CD4-positive, alpha-beta T cell treated with Interleukin-6 at 100 ng/mL for 8 hours (primary cell): ENCODE measurements around the gene HECTD1.
A peak's percentile ranks its signal among the peaks of the same experiment; 100 is the strongest.
"Not testable (repeated sequence)": the region's sequence is repeated elsewhere in the genome, so short reads cannot be mapped to it uniquely, and the experiment has no call there.

Experiments used
- DNase-seq: peaks from one replicate; pipeline ENCODE4 v3.0.0-alpha.2; 2020; ENCODE audit warnings: mixed read lengths, low spot score

HECTD1 gene

DNA sequence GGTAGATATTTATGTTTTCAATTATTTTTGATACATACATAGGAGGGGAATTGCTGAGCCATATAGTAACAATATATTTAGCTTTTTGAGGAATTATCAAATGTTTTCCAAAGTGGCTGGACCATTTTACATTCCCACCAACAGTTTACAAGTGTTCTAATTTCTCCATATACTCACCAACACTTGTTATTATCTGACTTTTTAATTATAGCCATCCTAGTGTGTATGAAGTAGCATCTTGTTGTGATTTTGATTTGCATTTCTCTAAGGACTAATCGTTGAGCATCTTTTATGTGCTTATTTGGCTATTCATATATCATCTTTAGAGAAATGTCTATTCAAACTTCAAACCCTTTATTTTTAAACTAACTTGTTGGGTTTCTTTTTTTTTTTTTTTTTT, 17.2 kb upstream of the HECTD1 start:
- DNase-seq = no peak

DNA sequence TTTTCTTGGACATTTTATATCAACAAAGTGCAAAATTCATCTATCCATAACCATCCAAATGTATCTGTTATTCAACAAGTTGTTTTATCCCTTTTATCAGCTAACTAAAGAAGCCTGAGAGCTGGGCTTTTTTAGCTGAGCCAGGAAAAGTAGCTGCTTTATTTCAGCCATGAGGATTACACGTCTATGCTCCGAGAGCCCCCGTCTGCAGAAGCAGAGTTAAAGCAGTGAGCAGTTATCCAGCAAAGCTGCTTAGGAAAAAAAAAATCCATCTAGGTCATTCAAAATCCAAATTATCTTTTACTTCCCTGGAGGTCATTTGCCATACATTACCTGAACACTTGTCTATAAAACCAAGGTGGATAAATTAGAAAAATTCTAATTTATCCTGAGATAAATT, 15.7 kb upstream of the HECTD1 start:
- DNase-seq = no peak

GRCh38 chr14:31222834-31223233, 15.2 kb upstream of the HECTD1 start:
- DNase-seq = no peak

- no peak for DNase-seq
These were observed 13.7 kb upstream of the HECTD1 start for GRCh38 chr14:31221266-31221665.

DNA sequence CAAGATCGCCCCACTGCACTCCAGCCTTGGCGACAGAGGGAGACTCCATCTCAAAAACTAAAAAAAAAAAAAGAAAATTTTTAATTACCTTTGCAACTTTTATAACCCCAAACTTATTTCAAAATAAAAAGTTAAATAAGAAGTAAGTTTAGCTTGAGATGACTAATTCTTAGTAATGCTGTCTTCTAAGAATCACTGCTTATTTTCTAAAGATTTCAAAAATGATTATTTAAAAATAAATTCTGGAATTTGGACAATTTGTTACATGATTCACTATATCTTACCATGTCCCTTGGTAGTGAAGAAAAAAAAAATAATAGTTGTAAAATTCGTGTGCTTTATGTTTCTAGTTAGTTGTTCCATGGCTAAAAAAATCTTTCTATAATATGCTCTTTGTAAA, 11.6 kb upstream of the HECTD1 start:
- no peak for DNase-seq

- no peak for DNase-seq
These were observed 8.8 kb upstream of the HECTD1 start for GRCh38 chr14:31216359-31216758.

DNA sequence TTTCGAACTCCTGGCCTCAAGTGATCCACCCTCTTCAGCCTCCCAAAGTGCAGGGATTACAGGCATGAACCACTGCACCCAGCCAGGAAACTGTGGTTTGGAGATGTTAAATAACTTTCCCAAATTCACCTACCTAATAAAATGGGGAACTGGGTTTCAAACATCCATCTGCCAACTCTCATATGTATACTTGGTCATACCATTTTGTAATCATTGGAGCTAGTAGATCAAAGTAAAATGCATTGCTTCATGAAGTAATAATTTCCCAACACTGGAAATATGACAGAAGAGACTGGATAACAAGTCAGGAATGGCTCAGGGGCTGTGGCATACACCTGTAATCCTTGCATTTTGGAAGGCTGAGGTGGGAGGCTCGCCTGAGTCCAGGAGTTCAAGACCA, 5.3 kb upstream of the HECTD1 start:
- no peak for DNase-seq

- DNase-seq = no peak
These were observed 2.0 kb upstream of the HECTD1 start for GRCh38 chr14:31209605-31210004.

GRCh38 chr14:31208546-31209424, 1.2 kb upstream of the HECTD1 start:
- no peak for DNase-seq

DNA sequence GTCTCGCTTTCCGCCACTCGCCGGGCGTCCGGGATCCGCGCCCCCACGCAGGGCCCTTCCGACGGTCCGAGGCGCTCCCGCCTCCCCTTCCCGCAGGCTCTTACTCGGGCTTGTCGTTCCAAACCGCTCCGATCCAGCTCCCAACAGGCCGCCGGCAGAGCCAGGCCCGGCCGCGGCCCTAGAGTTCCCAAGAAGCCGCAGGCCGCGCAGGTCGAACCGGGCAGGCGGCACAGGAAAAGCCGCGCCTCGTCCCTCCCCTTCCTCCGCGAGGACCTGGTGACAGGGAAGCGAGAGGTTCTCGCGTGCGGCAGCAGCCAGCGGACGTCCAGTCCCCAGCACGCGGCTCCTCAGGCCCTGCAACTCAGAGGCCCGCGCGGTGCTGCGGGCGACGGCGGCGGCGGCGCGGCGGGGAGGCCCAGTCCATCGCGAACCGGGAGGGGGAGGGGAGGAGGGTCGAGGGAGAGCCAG, 272 bp downstream of the HECTD1 start:
- DNase-seq = no peak

GRCh38 chr14:31206536-31207286, 882 bp downstream of the HECTD1 start:
- peak; percentile 30 for DNase-seq

DNA sequence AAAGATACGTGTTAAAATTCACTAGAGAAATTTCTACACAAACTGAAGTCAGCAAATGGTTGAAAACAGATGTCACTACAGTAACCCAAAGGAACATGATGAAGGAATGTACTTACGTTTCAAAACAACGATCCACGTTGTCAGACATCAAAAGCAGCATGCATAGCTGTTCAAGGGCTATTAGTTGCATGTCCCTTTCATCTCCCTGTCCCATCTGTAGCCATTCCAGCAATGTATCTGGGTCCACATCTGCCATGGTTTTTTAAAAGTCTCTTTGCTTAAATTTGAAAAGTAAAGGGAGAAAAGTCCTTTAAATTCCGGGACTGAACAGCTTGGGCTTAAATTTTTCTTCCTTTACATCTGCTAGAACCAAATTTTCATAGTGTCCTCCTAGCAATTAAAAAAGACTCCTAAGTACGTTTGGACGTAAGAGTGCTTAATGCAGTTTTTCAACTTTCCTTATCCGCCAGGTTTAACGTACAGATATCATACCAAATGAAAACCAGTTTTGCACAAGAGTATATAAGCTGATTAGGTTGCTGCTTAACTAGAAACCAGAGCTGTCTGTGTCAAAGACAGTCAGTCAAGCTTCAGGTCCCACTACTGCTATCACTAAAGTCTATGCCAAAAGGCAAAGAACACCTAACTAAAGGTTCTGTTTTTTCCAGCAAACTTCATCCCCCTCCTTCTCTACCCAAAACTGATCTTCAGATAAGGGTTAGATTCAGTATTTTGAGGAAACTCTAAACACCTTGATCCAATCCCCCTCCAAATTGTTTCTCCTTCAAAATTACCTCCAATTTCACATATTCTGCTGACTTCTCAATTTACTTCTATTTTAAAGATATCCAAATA, 1.7 kb downstream of the HECTD1 start:
- DNase-seq = no peak

DNA sequence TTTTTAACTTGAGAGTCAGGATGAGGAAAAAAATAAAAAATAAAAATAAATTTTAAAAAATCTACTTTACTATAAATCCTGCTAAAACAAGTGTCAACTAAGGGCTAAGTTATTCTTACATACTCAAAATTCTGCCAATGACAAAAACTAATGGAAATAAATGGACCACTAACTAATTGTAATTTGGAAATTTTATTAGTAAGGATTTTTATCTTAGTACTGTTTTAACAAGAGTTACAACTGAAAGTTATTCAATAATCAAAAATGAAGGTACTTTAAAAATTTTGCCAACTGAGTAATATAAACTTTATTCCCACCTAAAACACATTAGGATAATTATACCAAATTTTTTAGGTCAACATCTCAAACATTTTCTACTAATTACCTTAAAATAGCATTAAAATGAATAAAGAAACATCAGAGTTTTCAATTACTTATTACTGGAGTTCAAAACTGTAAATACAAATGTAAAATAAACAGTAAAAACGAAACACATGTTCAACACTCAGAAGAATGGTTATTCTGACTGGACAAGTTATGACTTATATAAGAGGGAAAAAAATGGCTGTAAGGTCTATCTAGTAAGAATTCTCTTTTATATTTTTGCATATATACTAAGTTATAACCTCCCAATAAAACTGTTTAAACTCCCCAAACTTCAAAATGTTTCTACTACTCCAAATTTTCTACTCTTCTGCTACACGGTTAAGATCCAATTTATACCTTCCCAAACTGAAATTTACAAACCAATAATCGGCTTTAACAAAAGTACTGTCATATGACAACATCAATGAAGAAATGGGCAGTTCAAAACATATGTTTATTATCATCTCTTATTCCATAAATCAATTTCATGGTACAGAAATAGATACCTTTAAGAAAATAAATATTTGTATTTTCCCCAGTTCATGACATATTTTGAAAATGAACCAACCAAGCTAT, 2.7 kb downstream of the HECTD1 start:
- DNase-seq = no peak

DNA sequence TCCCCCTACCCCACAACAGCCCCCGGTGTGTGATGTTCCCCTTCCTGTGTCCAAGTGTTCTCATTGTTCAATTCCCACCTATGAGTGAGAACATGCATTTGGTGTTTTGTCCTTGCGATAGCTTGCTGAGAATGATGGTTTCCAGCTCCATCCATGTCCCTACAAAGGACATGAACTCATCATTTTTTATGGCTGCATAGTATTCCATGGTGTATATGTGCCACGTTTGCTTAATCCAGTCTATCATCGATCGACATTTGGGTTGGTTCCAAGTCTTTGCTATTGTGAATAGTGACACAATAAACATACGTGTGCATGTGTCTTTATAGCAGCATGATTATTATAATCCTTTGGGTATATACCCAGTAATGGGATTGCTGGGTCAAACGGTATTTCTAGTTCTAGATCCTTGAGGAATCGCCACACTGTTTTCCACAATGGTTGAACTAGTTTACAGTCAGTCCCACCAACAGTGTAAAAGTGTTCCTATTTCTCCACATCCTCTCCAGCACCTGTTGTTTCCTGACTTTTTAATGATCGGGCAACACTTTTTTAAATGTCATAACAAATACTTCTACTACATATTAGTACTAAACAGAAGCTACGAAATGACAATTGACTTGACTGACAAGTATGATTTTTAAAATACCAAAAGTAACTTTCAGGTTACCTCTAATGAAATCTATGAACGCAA, 3.5 kb downstream of the HECTD1 start:
- not testable (repeated sequence) for DNase-seq

DNA sequence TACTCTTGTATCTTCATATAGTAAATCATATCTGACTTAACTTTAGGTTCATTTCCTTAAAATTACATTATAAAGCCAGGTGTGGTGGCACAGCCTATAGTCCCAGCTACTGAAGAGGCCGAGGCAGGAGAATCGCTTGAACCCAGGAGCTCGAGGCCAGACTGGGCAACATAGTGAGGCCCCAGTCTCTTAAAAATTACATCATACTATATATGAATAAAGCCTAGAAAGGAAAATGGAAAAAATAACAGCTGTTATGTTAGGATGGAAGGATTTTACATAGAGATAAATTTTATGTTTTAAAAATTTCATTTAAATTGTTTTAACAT, 4.2 kb downstream of the HECTD1 start:
- no peak for DNase-seq

- no peak for DNase-seq
These were observed 6.5 kb downstream of the HECTD1 start for GRCh38 chr14:31201111-31201510.

- no peak for DNase-seq
These were observed 6.9 kb downstream of the HECTD1 start for GRCh38 chr14:31200702-31200990.

GRCh38 chr14:31197671-31198070, 9.9 kb downstream of the HECTD1 start:
- DNase-seq = no peak

GRCh38 chr14:31196839-31197492, 10.6 kb downstream of the HECTD1 start:
- no peak for DNase-seq

- DNase-seq = no peak
These were observed 12.9 kb downstream of the HECTD1 start for GRCh38 chr14:31194661-31195060.
